ENCODE measurements around the gene DOCK2.
"Not testable (repeated sequence)": the region's sequence is repeated elsewhere in the genome, so short reads cannot be mapped to it uniquely, and the experiment has no call there.

The DOCK2 gene

GRCh38 chr5:169798438-169798837 is 161.4 kb downstream of the DOCK2 start:
- no peak for DNase-seq

DNA sequence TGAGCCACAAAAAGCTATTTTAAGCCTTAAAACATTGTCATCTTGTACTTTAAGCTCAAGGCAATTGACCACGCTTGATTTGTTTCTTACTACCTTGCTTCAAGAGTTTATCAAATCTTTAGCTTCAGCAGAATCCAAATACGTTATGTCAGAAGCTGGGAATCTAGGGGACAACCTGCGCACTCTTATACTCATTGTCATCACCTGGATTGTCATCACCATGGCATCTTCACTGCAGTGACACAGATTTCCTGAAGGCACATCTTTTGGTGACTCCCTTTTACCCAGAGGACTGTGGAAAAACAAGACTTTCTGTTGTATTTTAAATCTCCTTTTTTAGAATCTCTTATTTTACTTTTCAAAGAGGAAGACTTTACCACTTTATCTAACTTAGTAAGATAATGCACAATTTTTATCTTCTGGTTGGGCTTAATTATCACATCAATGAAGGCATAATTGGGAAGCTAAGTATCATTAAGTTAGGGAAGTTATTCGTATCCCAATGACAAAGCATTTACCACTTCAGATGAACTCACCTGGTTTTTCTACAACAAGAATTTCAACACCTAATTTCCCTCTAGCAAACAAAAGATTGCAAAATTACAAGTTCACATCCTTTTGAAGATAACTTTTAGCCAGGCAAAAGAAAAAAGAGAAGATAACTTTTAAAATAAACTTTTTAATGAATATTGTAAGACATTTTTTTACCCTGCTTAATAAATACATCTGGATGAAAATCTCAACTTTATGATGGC is 162.0 kb downstream of the DOCK2 start:
- DNase-seq, result no peak

- DNase-seq, result no peak
Observed at GRCh38 chr5:169801324-169801777, 164.3 kb downstream of the DOCK2 start.

GRCh38 chr5:169801781-169802180 is 164.7 kb downstream of the DOCK2 start:
- no peak for DNase-seq

DNA sequence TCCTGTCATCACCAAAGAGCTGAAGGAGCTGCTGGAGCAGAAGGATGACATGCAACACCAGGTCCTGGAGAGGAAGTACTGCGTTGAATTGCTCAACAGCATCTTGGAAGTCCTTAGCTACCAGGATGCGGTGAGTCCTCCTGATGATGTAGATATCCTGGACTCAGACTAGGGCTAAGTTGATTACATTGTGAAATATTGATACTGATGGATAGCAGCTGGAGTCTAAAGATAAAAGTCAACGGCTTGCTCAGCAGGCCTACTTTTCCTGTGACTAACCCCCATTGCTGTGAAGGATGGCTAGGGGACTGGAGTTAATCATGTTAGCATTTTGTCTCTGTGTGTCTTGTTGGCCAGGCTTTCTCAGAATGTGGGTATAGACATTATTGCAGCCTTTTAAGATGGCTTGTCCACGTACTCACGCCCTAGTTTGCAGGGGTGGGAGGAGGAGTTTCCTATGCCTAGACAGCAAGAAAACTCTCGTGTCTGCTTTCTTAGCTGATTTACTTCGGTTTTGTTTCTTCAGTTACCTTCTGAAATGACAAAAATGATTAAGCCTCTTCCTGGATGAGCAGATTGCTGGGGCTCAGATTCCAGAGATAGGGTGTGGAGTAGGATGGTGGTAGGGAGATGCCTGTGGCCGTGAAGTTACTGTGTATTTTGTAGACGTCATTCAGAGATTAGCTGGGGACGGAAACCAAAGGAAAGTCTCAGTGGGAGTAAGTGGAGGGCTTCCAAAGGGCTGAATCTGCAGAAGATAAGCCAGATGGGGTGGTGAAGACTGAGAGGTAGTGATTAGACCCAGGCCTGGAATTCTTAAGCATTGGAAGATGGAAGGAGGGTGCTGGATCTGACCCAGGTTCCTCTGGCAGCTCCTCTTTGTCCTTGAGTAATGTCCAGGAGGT is 166.3 kb downstream of the DOCK2 start:
- DNase-seq, result no peak

- no peak for DNase-seq
Observed at GRCh38 chr5:169804861-169805260, 167.8 kb downstream of the DOCK2 start.

DNA sequence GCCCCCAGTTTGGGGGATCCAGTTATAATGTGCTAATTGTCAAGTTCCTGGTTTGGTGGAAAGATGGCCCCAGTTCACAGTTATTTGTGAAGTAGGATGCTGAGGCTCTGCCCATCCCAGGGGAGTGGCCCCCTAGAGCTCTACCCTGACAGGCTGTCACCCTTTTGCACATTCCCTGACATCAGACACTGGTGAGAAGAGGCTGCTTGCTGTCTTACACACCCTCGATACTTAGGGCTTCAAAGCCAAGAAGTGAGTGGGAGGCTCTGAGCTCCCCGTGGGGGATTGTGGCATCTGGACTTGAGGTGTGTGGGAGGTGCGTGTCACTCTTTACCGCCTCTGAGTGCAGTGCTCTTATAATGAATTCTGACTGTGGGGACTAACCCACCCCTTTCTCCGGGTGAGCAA is 168.5 kb downstream of the DOCK2 start:
- DNase-seq, result no peak

- DNase-seq, result no peak
Observed at GRCh38 chr5:169805937-169806700, 169.0 kb downstream of the DOCK2 start.

- no peak for DNase-seq
Observed at GRCh38 chr5:169808118-169808581, 171.1 kb downstream of the DOCK2 start.

DNA sequence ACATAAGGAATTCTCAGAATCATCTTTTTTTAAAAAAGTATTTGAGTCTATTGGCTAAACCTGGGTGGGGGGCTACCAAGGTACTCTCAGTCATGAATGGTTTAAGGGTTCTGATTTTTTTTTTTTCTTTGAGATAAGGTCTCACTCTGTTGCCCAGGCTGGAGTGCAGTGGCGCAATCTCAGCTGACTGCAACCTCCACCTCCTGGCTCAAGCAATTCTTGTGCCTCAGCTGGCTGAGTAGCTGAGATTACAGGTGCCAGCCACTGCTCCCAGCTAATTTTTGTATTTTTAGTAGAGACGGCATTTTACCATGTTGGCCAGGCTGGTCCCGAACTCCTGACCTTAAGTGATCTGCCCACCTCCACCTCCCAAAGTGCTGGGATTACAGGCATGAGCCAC is 171.8 kb downstream of the DOCK2 start:
- DNase-seq, result not testable (repeated sequence)

DNA sequence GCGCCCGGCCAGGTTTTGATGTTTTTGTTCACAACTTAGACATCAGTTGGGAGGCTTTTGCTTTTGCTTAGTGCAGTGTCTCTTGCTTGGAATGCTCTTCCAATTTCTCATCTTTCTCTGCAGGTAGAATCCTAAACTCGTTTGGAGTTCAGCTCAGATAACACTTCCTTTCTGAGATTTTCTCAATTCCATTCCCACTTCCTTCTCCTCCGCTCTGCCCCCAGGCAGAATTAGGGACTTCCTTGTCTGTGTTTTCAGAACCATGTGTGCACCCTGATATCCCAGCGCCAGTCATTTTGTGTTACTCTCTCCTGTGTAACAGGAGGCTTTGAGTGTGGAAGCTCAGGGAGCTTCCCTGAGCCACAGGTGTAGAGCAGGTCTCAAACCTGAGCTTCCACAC is 172.2 kb downstream of the DOCK2 start:
- DNase-seq, result no peak

DNA sequence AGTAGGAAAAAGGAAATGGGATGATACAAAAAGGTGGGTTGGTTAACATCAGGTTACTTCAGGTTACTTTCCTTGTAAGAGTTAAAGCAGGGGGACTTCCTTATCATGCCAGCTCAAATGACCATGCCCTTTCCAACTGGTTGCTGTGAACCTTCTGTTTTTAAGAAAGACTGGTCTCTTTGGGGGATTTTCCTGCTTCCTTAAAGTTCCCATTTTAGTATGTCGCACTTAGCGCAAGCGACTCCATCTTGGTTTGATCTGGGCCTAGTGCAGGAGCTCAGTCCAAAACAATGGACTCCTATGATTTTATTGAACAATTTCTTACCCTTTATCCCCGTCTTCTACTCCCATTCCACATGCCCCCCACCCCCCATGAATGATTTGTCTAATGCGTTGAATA is 173.4 kb downstream of the DOCK2 start:
- DNase-seq, result no peak

- DNase-seq, result no peak
Observed at GRCh38 chr5:169811023-169811422, 173.9 kb downstream of the DOCK2 start.

DNA sequence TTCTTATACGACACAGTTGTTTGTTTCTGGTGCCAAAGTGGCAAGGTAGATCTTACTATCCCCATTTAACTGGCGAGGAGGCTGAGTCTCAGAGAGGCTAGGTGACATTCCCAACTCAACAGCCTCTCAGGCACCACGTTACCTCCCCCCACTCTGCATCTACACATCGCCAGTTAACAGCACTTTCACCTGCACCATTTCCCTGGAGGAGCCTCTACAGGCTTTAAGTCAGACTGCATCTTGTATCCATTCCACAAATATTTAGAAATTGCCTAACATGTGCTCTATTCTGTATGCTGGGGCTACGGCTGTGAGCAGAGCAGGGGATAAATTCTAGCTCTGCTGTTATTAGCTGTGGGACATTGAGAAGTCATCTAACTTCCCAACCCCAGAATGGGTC is 174.6 kb downstream of the DOCK2 start:
- no peak for DNase-seq

DNA sequence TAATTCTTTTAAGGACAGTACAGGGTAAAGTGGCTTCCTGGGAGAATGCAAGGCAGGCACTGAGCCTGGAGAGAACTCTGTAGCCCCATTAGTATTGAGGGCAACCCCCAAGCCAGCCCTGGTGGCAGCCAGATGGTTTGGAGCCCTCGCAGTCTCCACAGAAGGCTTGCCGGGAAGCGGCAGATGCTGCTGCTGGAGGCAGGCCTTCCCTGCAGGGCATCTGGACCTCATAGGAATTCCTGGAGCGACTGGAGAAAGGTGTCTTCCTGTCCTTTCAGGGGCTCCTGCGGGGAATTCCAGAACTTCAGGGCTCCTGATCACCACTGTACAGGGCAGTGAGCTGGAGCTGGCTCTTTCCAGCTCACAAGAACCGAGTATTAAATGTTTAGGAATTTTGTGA is 175.7 kb downstream of the DOCK2 start:
- no peak for DNase-seq

DNA sequence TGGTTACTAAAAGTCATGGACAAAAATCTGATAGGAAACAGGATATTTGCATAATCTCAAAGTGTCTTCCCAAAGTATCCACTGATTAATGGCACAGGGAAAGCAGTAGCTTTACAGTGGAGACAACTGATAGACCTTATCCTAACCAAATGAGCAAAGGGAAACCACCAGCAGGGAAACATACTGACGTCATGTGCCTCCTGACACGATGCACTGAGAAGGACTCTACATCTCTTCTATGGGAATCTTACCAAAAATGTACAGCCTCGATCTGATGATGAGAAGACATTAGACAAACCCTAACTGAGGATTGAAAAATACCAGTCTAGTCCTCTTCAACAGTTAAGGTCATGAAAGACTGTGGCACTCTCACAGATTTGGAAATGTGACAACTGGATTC is 177.0 kb downstream of the DOCK2 start:
- DNase-seq, result no peak

DNA sequence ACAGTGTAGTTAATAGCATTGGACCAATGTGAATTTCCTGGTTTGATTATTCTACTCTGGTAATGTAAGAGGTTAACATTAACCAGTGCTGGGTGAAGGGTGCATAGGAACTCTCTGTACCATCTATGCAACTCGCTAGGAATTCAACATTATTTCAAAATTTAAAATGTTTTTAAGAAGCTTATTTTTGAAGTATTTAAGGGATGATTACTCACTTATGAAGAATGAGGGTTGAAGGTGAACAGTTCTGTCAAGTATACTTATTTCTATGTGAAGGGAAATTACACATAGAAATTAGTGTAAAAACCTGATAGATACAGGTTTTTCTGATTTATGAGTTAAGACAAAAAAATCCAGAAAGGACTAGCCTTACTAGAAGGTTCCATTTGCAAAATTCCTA is 177.4 kb downstream of the DOCK2 start:
- no peak for DNase-seq

GRCh38 chr5:169817031-169817430 is 180.0 kb downstream of the DOCK2 start:
- no peak for DNase-seq

GRCh38 chr5:169826618-169827017 is 189.5 kb downstream of the DOCK2 start:
- no peak for DNase-seq

DNA sequence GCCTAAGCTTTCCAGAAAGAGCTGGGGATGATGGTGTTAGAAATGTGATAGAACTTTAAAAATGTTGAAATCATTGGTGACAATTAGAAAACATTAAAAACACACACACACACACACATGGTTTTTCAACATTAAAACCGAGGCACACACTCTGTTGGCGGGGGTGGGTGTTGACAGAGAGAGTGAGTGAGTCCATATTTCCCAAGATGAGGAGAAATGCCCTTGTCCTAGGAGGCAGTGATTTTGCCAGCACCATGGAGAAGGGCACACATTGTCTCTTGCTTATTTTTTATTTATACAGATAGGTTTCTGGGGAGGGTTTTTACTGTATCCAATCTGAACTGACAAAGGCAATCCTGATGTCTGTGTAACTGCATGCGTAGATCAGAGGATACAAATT is 190.7 kb downstream of the DOCK2 start:
- DNase-seq, result no peak

GRCh38 chr5:169828385-169828784 is 191.3 kb downstream of the DOCK2 start:
- no peak for DNase-seq

GRCh38 chr5:169831331-169831730 is 194.3 kb downstream of the DOCK2 start:
- DNase-seq, result no peak

- no peak for DNase-seq
Observed at GRCh38 chr5:169832304-169832703, 195.2 kb downstream of the DOCK2 start.
